CD4-positive, alpha-beta memory T cell (primary cell): ENCODE measurements around the gene KPNA4. TPM values are rescaled to one million over a fixed set of nuclear protein-coding genes. Genes with fewer than 3 reads are reported as not detected.
A peak's percentile ranks its signal among the peaks of the same experiment; 100 is the strongest.

ENCODE experiments used
- CTCF ChIA-PET: fragments of 350-600 bp; sonication (Branson Sonifier 250); formaldehyde crosslinking; loops from one replicate; lab custom pipeline; 2021; ENCODE audit warnings: inconsistent platforms; ENCODE audit not compliant: partially characterized antibody; lab: Charles Lee
- POLR2A ChIA-PET: fragments of 350-600 bp; sonication (Branson Sonifier 250); formaldehyde crosslinking; loops from one replicate; lab custom pipeline; 2021; ENCODE audit not compliant: partially characterized antibody; lab: Charles Lee
- DNase-seq, 5 donors: peaks; one replicate each; pipeline versions ENCODE4 v3.0.0 to v3.0.0-alpha.2; 2020 to 2022; ENCODE audit warnings: mixed read lengths in 1 of 5
- H3K27ac ChIP-seq: one replicate; pipeline ENCODE4 v1.7.0; 2013; ENCODE audit warnings: low read depth, low read length
- H3K27me3 ChIP-seq: 2 replicates; pipeline ENCODE4 v1.7.0; 2013; ENCODE audit warnings: mild to moderate bottlenecking, low read length, moderate library complexity; ENCODE audit not compliant: insufficient read depth
- H3K36me3 ChIP-seq: 2 replicates; pipeline ENCODE4 v1.7.0; 2013; ENCODE audit warnings: mild to moderate bottlenecking, low read length, moderate library complexity; ENCODE audit not compliant: insufficient read depth
- H3K4me1 ChIP-seq: 2 replicates; pipeline ENCODE4 v1.7.0; 2013; ENCODE audit warnings: mild to moderate bottlenecking, low read length, moderate library complexity; ENCODE audit not compliant: insufficient read depth
- H3K4me3 ChIP-seq, 2 donors: one replicate each; pipeline ENCODE4 v1.7.0; 2013; ENCODE audit warnings: low read length in 2 of 2, mild to moderate bottlenecking in 1 of 2
- H3K9me3 ChIP-seq, 2 donors: one replicate each; pipeline ENCODE4 v1.7.0; 2013; ENCODE audit warnings: low read length in 2 of 2, control low read depth in 1 of 2; ENCODE audit not compliant: control insufficient read depth in 1 of 2
- H3K27ac Mint-ChIP-seq, 7 donors: one replicate each; pipeline ENCODE4 v1.8.0; 2020 to 2021; ENCODE audit warnings: mixed read lengths in 7 of 7, mild to moderate bottlenecking in 6 of 7, inconsistent platforms in 3 of 7, moderate library complexity in 3 of 7
- H3K27me3 Mint-ChIP-seq, 2 donors: one replicate each; pipeline ENCODE4 v1.8.0; 2020 to 2021; ENCODE audit warnings: mixed read lengths in 2 of 2
- H3K36me3 Mint-ChIP-seq, 2 donors: one replicate each; pipeline ENCODE4 v1.8.0; 2020 to 2021; ENCODE audit warnings: mixed read lengths in 2 of 2, inconsistent platforms in 1 of 2, mild to moderate bottlenecking in 1 of 2
- H3K4me1 Mint-ChIP-seq, 4 donors: one replicate each; pipeline ENCODE4 v1.8.0; 2020 to 2021; ENCODE audit warnings: mixed read lengths in 4 of 4, mild to moderate bottlenecking in 1 of 4
- H3K4me3 Mint-ChIP-seq, 8 donors: one replicate each; pipeline ENCODE4 v1.8.0; 2020 to 2021; ENCODE audit warnings: mixed read lengths in 8 of 8, mild to moderate bottlenecking in 7 of 8, moderate library complexity in 6 of 8, inconsistent platforms in 3 of 8
- H3K9me3 Mint-ChIP-seq, 8 donors: one replicate each; pipeline ENCODE4 v1.8.0; 2020 to 2021; ENCODE audit warnings: mixed read lengths in 8 of 8, mild to moderate bottlenecking in 5 of 8, inconsistent platforms in 3 of 8, moderate library complexity in 1 of 8
- intact Hi-C: fragments of 100-400 bp; cut with micrococcal nuclease; formaldehyde crosslinking; loops from one replicate; pipeline ENCODE4 v1.15.1; 2023
- polyA plus RNA-seq, 2 donors: library from polyadenylated mRNA; unstranded; fragments of 300-500 nt; fragmentation: Illumina TruSeq; gene quantifications; one replicate each; pipeline ENCODE4 v1.2.3, GENCODE V29; 2021
- total RNA-seq, 2 experiments: library from RNA; stranded (reverse); gene quantifications; one replicate each; pipeline ENCODE4 v1.2.3, GENCODE V29; 2021

KPNA4 gene
- total and polyA plus RNA-seq, 4 experiments from 2014 or later = 8.9 to 50.1 (median 28.3) TPM

DNA sequence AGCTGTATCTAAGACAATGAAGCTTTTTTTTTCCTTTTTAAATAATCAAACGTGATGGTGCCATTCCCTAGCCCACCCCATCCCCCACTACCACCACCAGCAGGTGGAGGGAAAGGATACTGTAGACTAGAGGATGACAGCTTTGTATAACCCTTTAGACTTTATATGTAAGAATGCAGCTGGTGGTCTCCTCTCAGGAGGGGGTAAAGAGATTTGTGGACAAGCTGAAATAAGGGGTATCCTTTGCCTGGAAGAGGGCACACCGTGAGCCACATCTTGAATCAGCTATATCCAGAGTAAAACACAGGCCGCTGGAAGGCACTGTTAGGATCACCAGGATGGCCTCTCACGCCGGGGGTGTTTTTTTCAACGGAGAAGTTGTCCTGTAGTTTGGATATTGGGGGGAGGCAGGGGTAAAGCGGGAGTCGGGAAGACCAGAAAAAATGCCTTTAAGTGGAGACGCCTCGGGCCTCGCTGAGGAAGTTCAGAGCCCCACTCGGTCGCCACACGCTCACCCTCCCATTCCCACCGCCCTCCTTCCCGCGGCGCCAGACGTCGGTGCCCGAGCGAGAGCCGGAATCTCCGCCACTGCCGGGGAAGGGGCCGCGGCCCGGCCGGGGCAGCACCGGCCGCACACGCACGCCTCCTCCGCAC lies 986 bp downstream of the KPNA4 start:
- peak overlapping the region; percentile 40 to 68 for H3K4me3 ChIP-seq
- H3K4me1 ChIP-seq = peaks cover 61% of the 10 kb centered on the region
- Mint-ChIP-seq H3K9me3 (peaks cover 0 to 3% (median 0%) of the 10 kb centered on the region in 8 donors), H3K36me3 (peaks cover 18 to 23% of the 10 kb centered on the region in 2 donors), H3K4me3 (peak overlapping the region; percentile 90 to 99 (median 94)), H3K27me3 (no peaks in the 10 kb centered on the region), H3K4me1 (peaks cover 52 to 75% (median 64%) of the 10 kb centered on the region in 4 donors), H3K27ac (peak overlapping the region; percentile 93 to 99 (median 96))
- intact Hi-C loops = loop anchor here (2.0 to 10.0 kb wide), 3 partner anchors 37 to 1920 kb away; partner anchors contain the start of genes GFM1 and LXN
- no peaks in the 10 kb centered on the region for H3K27me3 ChIP-seq
- no peaks in the 10 kb centered on the region for H3K36me3 ChIP-seq
- CTCF ChIA-PET = interaction anchor here (1.1 to 1.3 kb wide), 2 partner anchors 77 to 149 kb away, joined by 3 to 4 read pairs; no protein-coding TSS in a partner anchor
- POLR2A ChIA-PET = interaction anchor here (0.8 to 4.1 kb wide), 6 partner anchors 15 to 656 kb away, joined by 3 to 25 read pairs (median 4); partner anchors contain the start of genes NMD3, PPM1L and TRIM59
- H3K27ac ChIP-seq = peak overlapping the region; percentile 85
- DNase-seq = peak in 2 of 5 donors; percentile 11 to 44
- no peaks in the 10 kb centered on the region for H3K9me3 ChIP-seq

DNA sequence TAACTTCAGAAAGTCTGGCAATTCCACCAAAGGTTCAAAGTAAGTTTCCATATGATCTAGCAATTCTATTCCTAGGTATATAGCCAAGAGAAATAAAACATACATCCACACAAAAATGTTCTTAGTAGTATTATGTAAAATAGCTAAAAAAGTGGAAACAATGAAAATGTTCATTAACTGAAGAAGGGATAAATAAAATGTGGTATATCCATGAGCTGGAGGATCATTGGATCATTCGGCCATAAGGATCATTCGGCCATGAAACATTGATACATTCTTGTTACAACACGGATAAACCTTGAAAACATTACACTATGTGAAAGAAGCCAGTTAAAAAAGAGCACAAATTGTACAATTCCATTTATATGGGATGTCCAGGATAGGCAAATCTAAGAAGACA lies 2.4 kb downstream of the KPNA4 start:
- Histone ChIP-seq H3K36me3 (no peaks in the 10 kb centered on the region), H3K4me1 (peaks cover 71% of the 10 kb centered on the region), H3K27ac (no peak overlapping the region), H3K27me3 (no peaks in the 10 kb centered on the region), H3K9me3 (no peaks in the 10 kb centered on the region), H3K4me3 (no peak overlapping the region)
- ChIA-PET POLR2A (interaction anchor here (1.3 to 4.1 kb wide), 3 partner anchors 25 to 193 kb away, joined by 3 to 25 read pairs (median 6); partner anchors contain the start of genes PPM1L and TRIM59), CTCF (no interaction called here)
- DNase-seq = no peak
- no peaks in the 10 kb centered on the region for H3K27me3 Mint-ChIP-seq
- peaks cover 12 to 20% of the 10 kb centered on the region in 2 donors for H3K36me3 Mint-ChIP-seq
- peak overlapping the region; percentile 11 to 99 (median 76) for H3K4me3 Mint-ChIP-seq
- H3K9me3 Mint-ChIP-seq = peaks cover 0 to 1% (median 0%) of the 10 kb centered on the region in 8 donors
- intact Hi-C loops = loop anchor here (5.0 to 10.0 kb wide), 2 partner anchors 36 to 1888 kb away; partner anchors contain the start of gene LXN
- H3K4me1 Mint-ChIP-seq = peaks cover 59 to 86% (median 69%) of the 10 kb centered on the region in 4 donors
- H3K27ac Mint-ChIP-seq = peak overlapping the region in 6 of 7 donors; percentile 0 to 99 (median 76)

DNA sequence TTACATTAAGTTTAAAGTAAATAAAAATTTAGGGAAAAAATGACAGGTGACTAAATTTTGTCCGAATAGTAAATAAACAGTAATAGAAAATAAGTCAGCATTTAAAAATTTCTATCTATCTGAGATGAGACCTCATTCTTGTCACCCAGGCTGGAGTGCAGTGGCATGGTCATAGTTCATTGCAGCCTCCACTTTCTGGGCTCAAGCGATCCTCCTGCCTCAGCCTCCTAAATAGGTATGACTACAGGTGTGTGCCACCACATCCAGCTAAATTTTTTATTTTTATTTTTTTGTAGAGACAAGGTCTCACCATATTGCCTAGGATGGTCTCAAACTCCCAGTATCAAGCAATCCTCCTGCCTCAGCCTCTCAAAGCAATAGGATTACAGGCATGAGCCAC lies 7.8 kb downstream of the KPNA4 start:
- POLR2A ChIA-PET = interaction anchor here (1.2 kb wide), 1 partner anchor 108 kb away, joined by 3 read pairs; the partner anchor contains the start of gene TRIM59
- H3K9me3 Mint-ChIP-seq = no peaks in the 10 kb centered on the region
- no peak overlapping the region for H3K4me3 Mint-ChIP-seq
- Histone ChIP-seq H3K36me3 (no peaks in the 10 kb centered on the region), H3K4me3 (no peak overlapping the region), H3K4me1 (peaks cover 71% of the 10 kb centered on the region), H3K27ac (no peak overlapping the region), H3K9me3 (no peaks in the 10 kb centered on the region), H3K27me3 (no peaks in the 10 kb centered on the region)
- CTCF ChIA-PET = no interaction called here
- peaks cover 6 to 9% of the 10 kb centered on the region in 2 donors for H3K36me3 Mint-ChIP-seq
- DNase-seq = no peak
- peaks cover 51 to 86% (median 69%) of the 10 kb centered on the region in 4 donors for H3K4me1 Mint-ChIP-seq
- no peaks in the 10 kb centered on the region for H3K27me3 Mint-ChIP-seq
- H3K27ac Mint-ChIP-seq = no peak overlapping the region
- intact Hi-C loops = no loop called here

DNA sequence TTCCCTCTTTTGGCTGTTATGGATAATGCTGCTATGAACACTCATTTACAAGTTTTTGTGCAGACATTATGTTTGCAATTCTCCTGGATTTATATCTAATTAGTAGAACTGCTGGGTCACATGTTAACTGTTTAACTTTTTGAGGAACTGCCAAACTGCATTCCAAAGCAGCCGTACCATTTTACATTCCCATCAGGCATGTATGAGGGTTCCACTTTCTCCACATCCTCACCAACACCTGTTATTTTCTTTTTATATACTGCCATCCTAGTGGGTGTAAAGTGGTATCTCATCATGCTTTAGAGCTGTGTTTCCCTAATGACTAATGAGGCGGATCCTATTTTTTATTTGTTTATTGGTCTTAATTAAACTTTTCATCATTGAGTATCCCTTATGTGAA lies 9.2 kb downstream of the KPNA4 start:
- Histone ChIP-seq H3K9me3 (no peaks in the 10 kb centered on the region), H3K27me3 (no peaks in the 10 kb centered on the region), H3K27ac (no peak overlapping the region), H3K36me3 (no peaks in the 10 kb centered on the region), H3K4me1 (peaks cover 56% of the 10 kb centered on the region), H3K4me3 (no peak overlapping the region)
- Mint-ChIP-seq H3K4me1 (peaks cover 48 to 84% (median 66%) of the 10 kb centered on the region in 4 donors), H3K9me3 (peaks cover 0 to 2% (median 0%) of the 10 kb centered on the region in 8 donors), H3K27me3 (no peaks in the 10 kb centered on the region), H3K27ac (no peak overlapping the region), H3K4me3 (peak overlapping the region in 1 of 8 donors; percentile 31), H3K36me3 (peaks cover 10 to 14% of the 10 kb centered on the region in 2 donors)
- intact Hi-C loops = no loop called here
- ChIA-PET POLR2A (interaction anchor here (1.2 kb wide), 1 partner anchor 106 kb away, joined by 3 read pairs; the partner anchor contains the start of gene TRIM59), CTCF (no interaction called here)
- no peak for DNase-seq

DNA sequence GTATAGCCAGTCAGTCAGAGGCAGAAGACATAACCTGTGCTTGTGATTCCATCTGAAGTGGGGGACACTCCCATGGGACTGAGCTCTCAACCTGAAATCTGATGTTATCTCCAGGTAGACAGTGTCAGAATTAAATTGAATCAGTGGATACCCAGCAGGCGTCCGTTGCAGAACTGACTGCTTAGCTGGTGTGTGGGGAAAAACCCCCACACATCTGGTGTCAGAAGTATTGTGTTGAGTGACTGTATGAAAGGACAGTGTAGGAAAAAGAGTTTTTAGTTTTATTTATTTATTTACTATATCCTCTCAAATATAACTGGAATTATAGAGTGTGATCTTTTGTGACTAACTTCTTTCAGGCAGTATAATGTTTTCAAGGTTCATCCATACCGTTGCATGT lies 10.4 kb downstream of the KPNA4 start:
- Mint-ChIP-seq H3K4me3 (no peak overlapping the region), H3K36me3 (peaks cover 12 to 22% of the 10 kb centered on the region in 2 donors), H3K27ac (peak overlapping the region in 1 of 7 donors; percentile 62), H3K4me1 (peaks cover 47 to 85% (median 67%) of the 10 kb centered on the region in 4 donors), H3K27me3 (no peaks in the 10 kb centered on the region), H3K9me3 (peaks cover 0 to 2% (median 0%) of the 10 kb centered on the region in 8 donors)
- intact Hi-C loops = no loop called here
- POLR2A ChIA-PET = no interaction called here
- no peak overlapping the region for H3K4me3 ChIP-seq
- H3K4me1 ChIP-seq = peaks cover 45% of the 10 kb centered on the region
- H3K27ac ChIP-seq = no peak overlapping the region
- H3K9me3 ChIP-seq = no peaks in the 10 kb centered on the region
- DNase-seq = no peak
- no peaks in the 10 kb centered on the region for H3K36me3 ChIP-seq
- CTCF ChIA-PET = no interaction called here
- H3K27me3 ChIP-seq = no peaks in the 10 kb centered on the region

DNA sequence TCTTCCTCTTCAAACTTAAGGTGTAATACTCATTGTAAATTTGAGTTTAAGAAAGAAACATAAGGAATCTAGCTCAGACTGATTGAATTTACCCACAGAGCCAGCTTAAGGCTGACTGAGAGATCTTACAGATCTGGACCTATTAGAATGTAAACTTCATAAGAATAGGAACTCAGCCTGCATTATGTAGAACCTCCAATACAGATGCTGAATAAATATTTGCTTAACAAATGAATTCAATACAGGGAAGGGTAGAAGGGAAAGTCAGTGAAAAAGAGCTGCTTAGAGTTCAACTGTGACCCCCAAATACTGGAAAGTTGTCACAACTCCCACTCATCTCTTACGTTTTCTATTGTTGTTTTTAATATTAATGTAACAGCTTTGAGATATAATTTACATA lies 11.5 kb downstream of the KPNA4 start:
- no peak for DNase-seq
- peak overlapping the region in 2 of 7 donors; percentile 6 to 28 for H3K27ac Mint-ChIP-seq
- Histone ChIP-seq H3K36me3 (no peaks in the 10 kb centered on the region), H3K27ac (no peak overlapping the region), H3K27me3 (no peaks in the 10 kb centered on the region), H3K9me3 (no peaks in the 10 kb centered on the region), H3K4me1 (peaks cover 40% of the 10 kb centered on the region), H3K4me3 (no peak overlapping the region)
- CTCF ChIA-PET = interaction anchor here (0.8 kb wide), 1 partner anchor 69 kb away, joined by 4 read pairs; no protein-coding TSS in a partner anchor
- peaks cover 0 to 4% (median 0%) of the 10 kb centered on the region in 8 donors for H3K9me3 Mint-ChIP-seq
- peaks cover 12 to 22% of the 10 kb centered on the region in 2 donors for H3K36me3 Mint-ChIP-seq
- H3K4me1 Mint-ChIP-seq = peaks cover 47 to 85% (median 63%) of the 10 kb centered on the region in 4 donors
- H3K27me3 Mint-ChIP-seq = no peaks in the 10 kb centered on the region
- H3K4me3 Mint-ChIP-seq = peak overlapping the region in 2 of 8 donors; percentile 3 to 39
- POLR2A ChIA-PET = no interaction called here
- intact Hi-C loops = no loop called here

DNA sequence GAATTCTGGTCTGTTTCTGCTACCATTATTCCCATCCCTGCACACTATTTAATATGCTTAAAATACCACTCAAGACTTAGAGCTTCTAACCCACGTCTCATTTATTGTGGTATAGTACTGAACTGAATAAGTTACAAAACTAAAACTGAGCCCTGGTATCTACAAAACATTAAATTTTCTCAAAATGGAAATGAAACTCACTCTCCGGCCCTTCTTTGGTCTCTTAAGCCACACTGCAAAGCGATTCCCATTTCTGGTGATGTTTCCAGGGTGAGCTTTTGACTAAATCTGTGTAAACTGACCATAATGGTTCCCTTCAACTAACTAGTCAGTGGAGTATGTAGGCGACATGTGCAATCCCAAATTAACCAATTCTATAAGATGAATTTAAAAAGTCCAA lies 18.6 kb downstream of the KPNA4 start:
- Histone ChIP-seq H3K36me3 (no peaks in the 10 kb centered on the region), H3K9me3 (no peaks in the 10 kb centered on the region), H3K4me1 (peaks cover 53% of the 10 kb centered on the region), H3K27ac (no peak overlapping the region), H3K27me3 (no peaks in the 10 kb centered on the region), H3K4me3 (no peak overlapping the region)
- POLR2A ChIA-PET = no interaction called here
- Mint-ChIP-seq H3K4me1 (peaks cover 66 to 96% (median 81%) of the 10 kb centered on the region in 4 donors), H3K36me3 (peaks cover 10 to 28% of the 10 kb centered on the region in 2 donors), H3K4me3 (peak overlapping the region in 4 of 8 donors; percentile 12 to 44 (median 34)), H3K9me3 (peaks cover 0 to 4% (median under 1%) of the 10 kb centered on the region in 8 donors), H3K27me3 (no peaks in the 10 kb centered on the region), H3K27ac (peak overlapping the region in 2 of 7 donors; percentile 11 to 36)
- intact Hi-C loops = no loop called here
- no peak for DNase-seq
- CTCF ChIA-PET = no interaction called here
